ENCODE data around the gene CASTOR2. TPM values are rescaled to one million over a fixed set of nuclear protein-coding genes. Genes with fewer than 3 reads are reported as not detected.

The CASTOR2 gene
- total RNA-seq, 1 donor from 2014 or later = 11.9 TPM

DNA sequence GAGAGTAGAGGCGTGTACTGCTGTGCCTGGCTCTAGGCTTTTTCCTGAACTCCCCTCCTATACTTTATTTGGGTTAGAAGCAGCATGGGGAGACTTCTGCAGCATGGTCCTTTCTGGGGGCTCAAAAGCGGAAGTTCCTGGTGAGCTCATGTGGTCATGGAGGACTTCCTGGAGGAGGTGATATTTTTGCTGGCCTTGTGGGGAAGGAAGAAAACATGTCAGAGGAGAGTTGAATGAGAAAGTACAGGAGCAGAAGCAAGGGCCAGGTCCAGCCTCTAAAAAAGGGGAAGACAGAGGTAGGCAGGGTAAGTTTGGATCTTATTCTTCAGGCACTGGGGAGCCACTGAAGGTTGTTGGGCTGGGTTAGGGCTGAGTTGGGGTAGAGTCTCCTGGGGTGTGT, 45.5 kb downstream of the CASTOR2 start:
- no peak for ATAC-seq
- intact Hi-C loops (cut with DNase I) = no loop called here

DNA sequence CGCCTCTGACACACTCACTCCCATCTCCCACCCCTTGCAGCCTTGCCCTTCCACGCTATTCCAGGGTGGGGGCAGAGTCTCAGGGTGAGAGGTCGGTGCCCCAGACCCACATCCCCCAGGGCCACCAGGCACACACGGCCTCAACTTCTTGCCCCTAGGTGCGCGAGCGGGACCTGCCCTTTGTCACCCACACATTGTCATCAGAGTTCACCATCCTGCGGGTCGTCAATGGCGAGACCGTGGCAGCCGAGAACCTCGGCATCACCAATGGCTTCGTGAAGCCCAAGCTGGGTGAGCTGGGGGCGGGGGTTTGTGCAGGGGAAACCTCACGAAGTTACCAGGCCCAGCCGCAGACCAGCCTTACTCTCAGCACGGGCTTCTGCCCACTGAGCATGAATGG, 53.3 kb downstream of the CASTOR2 start:
- no peak for DNase-seq
- H3K27ac ChIP-seq = no peak overlapping the region
- no peak overlapping the region for H3K4me3 ChIP-seq
- peak; percentile 5 for ATAC-seq
- TF ChIP-seq, protein P1, sequence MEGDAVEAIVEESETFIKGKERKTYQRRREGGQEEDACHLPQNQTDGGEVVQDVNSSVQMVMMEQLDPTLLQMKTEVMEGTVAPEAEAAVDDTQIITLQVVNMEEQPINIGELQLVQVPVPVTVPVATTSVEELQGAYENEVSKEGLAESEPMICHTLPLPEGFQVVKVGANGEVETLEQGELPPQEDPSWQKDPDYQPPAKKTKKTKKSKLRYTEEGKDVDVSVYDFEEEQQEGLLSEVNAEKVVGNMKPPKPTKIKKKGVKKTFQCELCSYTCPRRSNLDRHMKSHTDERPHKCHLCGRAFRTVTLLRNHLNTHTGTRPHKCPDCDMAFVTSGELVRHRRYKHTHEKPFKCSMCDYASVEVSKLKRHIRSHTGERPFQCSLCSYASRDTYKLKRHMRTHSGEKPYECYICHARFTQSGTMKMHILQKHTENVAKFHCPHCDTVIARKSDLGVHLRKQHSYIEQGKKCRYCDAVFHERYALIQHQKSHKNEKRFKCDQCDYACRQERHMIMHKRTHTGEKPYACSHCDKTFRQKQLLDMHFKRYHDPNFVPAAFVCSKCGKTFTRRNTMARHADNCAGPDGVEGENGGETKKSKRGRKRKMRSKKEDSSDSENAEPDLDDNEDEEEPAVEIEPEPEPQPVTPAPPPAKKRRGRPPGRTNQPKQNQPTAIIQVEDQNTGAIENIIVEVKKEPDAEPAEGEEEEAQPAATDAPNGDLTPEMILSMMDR (IDR thresholded peaks at IDR 0.05) = no peak
- no peaks in the 10 kb centered on the region for H3K27me3 ChIP-seq
- no peaks in the 10 kb centered on the region for H3K36me3 ChIP-seq
- H3K4me1 ChIP-seq = no peaks in the 10 kb centered on the region
- no peaks in the 10 kb centered on the region for H3K9me3 ChIP-seq
- intact Hi-C loops (cut with DNase I) = no loop called here

More for the DNA sequence above, 45.5 kb downstream of the CASTOR2 start:
- no peaks in the 10 kb centered on the region for H3K9me3 ChIP-seq
- no peaks in the 10 kb centered on the region for H3K4me1 ChIP-seq
- no peaks in the 10 kb centered on the region for H3K27me3 ChIP-seq
- H3K27ac ChIP-seq = no peak overlapping the region
- no peak for DNase-seq
- no peaks in the 10 kb centered on the region for H3K36me3 ChIP-seq
- no peak overlapping the region for H3K4me3 ChIP-seq
- TF ChIP-seq, protein P1 (IDR thresholded peaks at IDR 0.05) = no peak

DNA sequence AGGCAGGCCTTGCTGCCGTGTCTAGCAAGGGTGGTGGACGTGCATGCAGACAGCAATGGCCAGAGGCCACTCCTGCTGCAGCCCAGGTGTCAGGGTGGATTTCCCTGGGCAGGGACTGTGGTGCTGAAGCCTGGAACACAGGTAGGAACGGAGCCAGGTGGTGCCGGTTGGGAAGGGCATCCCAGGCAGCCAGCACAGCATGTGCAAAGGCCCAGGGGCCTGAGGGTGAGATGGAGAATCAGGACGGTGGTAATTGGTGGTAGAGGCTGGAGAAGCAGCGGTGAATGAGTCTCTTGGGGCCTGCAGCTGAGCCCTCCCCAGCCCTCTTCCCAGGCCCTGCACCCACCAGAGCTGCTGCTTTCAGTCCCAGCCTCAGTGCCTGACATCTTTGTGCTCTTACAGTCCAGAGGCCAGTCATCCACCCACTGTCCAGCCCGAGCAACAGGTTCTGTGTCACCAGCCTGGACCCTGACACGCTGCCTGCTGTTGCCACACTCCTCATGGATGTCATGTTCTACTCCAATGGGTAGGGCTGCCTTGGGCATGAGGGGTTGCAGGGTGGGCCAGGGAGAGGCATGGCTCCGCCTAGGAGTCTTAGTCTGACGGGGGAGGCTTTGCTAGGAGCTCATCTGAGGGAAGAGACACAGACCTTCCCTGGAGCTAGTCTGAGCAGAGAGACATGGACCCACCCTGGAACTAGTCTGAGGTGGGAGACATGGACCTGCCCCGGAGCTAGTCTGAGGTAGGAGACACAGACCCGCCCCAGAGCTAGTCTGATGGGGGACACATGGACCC, 54.3 kb downstream of the CASTOR2 start:
- no peaks in the 10 kb centered on the region for H3K4me1 ChIP-seq
- ATAC-seq (no peak), DNase-seq (no peak)
- TF ChIP-seq, protein P1 (IDR thresholded peaks at IDR 0.05) = no peak
- H3K27ac ChIP-seq = no peak overlapping the region
- no peaks in the 10 kb centered on the region for H3K9me3 ChIP-seq
- intact Hi-C loops (cut with DNase I) = no loop called here
- no peak overlapping the region for H3K4me3 ChIP-seq
- H3K27me3 ChIP-seq = no peaks in the 10 kb centered on the region
- no peaks in the 10 kb centered on the region for H3K36me3 ChIP-seq

DNA sequence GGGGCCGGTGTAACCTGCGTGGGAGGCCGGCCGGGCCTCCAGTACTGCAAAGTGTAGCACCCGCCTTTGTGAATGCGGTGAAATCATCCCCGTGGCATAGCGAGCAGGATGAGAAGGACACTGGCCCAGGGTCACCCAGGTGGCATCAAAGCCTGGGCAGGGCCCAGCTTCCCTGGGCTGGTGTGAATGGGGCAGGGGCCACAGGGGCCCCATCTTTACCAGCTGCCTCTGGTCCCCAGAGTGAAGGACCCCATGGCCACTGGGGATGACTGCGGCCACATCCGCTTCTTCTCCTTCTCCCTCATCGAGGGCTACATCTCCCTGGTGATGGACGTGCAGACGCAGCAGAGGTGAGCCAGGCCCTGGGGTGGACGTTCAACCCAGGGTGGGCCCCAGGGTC, 55.3 kb downstream of the CASTOR2 start:
- TF ChIP-seq, protein P1 (IDR thresholded peaks at IDR 0.05) = no peak
- intact Hi-C loops (cut with DNase I) = no loop called here
- no peak for DNase-seq

DNA sequence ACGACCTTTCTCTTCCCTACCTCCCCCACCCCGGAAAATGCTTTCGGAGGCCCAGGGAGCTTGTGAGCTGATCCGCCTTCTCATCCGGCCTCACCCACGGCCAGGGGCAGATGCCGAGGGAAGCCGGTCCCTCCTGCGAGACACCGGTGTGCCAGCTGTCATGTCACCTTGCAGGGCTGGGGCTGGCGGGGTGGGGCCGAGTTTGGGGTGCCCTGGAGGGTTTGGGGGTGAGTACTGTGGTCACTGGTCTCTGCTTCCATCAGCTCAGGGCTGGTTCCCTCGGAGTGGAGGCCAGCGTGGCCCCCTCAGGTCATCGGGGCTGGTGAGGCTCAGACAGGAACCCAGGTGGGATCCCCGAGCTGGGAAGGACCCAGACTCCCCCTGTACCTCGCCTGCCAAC, 60.4 kb downstream of the CASTOR2 start:
- no peak for ATAC-seq
- no peak overlapping the region for H3K4me3 ChIP-seq
- intact Hi-C loops (cut with DNase I) = no loop called here
- no peaks in the 10 kb centered on the region for H3K27me3 ChIP-seq
- H3K36me3 ChIP-seq = no peaks in the 10 kb centered on the region
- TF ChIP-seq, protein P1 (IDR thresholded peaks at IDR 0.05) = no peak
- no peaks in the 10 kb centered on the region for H3K9me3 ChIP-seq
- DNase-seq = no peak
- H3K4me1 ChIP-seq = no peaks in the 10 kb centered on the region
- no peak overlapping the region for H3K27ac ChIP-seq

More for the DNA sequence above, 55.3 kb downstream of the CASTOR2 start:
- Histone ChIP-seq H3K4me3 (no peak overlapping the region), H3K36me3 (no peaks in the 10 kb centered on the region), H3K27me3 (no peaks in the 10 kb centered on the region), H3K9me3 (no peaks in the 10 kb centered on the region), H3K27ac (no peak overlapping the region), H3K4me1 (no peaks in the 10 kb centered on the region)
- ATAC-seq = no peak

Data from upper lobe of right lung (tissue), 1 donor.